GM19372 (cell line): ENCODE data around the gene EN2.

Experiments used
- ATAC-seq: cut with Tn5 transposase; IDR thresholded peaks from one replicate; pipeline ENCODE4 v1.9.1; 2021; ENCODE audit warnings: mild to moderate bottlenecking, low read depth, moderate library complexity; ENCODE audit not compliant: unreplicated experiment

EN2 gene

GRCh38 chr7:155506854-155507337 lies 49.0 kb downstream of the EN2 start:
- no peak for ATAC-seq

GRCh38 chr7:155507576-155507975 lies 49.6 kb downstream of the EN2 start:
- no peak for ATAC-seq

GRCh38 chr7:155508376-155509358 lies 50.7 kb downstream of the EN2 start:
- no peak for ATAC-seq

GRCh38 chr7:155509359-155509724 lies 51.4 kb downstream of the EN2 start:
- no peak for ATAC-seq

- no peak for ATAC-seq
These were observed 52.0 kb downstream of the EN2 start for GRCh38 chr7:155509725-155510551.

- ATAC-seq, result no peak
These were observed 53.2 kb downstream of the EN2 start for GRCh38 chr7:155510975-155511701.

GRCh38 chr7:155511702-155511996 lies 53.7 kb downstream of the EN2 start:
- ATAC-seq, result no peak

GRCh38 chr7:155512246-155512887 lies 54.4 kb downstream of the EN2 start:
- no peak for ATAC-seq

- ATAC-seq, result no peak
These were observed 55.8 kb downstream of the EN2 start for GRCh38 chr7:155513543-155514285.

GRCh38 chr7:155514296-155514695 lies 56.4 kb downstream of the EN2 start:
- ATAC-seq, result no peak
